Measurements from ENCODE around the gene ARIH2. TPM values are rescaled to one million over a fixed set of nuclear protein-coding genes. Genes with fewer than 3 reads are reported as not detected.
"Not testable (repeated sequence)": the region's sequence is repeated elsewhere in the genome, so short reads cannot be mapped to it uniquely, and the experiment has no call there.

ARIH2 gene
- total and polyA plus RNA-seq, 2 experiments from 2014 or later, result 76.4 to 118 TPM

DNA sequence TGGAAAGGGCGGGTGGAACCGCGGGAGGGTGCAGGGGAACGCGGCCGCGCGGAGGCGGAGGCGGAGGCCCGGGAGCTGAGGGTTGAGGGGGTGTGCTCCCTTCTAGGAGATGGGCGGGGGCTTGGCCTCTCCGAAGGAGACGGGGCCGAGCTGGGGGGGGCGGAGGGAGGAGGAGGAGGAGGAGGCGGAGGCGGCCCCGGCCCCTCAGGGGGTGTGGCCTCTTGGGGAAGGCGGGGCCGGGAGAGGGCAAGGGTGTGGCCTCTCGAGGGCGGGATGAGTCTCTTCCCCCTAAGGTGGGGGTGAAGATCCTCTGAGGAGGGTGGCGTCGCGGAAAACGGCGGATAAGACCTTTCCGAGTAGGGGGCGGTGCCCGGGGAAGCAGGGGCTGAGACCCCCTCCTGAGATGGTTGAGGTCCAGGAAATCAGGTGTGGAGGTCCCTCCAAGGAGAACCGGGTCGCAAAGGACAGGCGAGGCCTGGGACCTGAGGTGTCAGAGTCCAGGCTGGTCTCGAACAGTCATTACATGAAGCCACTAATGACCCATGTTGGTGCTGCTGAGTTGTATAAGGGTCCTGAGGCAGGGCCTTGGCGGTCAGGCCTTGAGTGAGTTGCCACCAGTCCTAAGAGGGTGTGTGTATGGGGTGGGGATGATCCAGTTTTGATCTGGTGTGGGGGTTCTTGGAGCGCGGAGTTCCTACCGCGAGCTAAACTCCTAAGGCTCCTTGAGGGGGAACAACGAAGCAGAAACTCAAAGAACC lies 89.3 kb downstream of the ARIH2 start:
- Histone ChIP-seq H3K79me2 (replicated peaks; ENCODE audit: insufficient read depth) (peaks cover 54% of the 10 kb centered on the region), H3K4me1 (ENCODE audit: insufficient read depth) (peaks cover 9% of the 10 kb centered on the region), H3K4me2 (peak overlapping the region; percentile 95), H3K27me3 (ENCODE audit: insufficient read depth) (no peaks in the 10 kb centered on the region), H3K9me2 (ENCODE audit: insufficient read depth) (no peaks in the 10 kb centered on the region), H3K27ac (ENCODE audit: low read depth) (peak overlapping the region; percentile 100), H3F3A (replicated peaks; ENCODE audit: low read depth) (0 out of 2 replicates have a peak, but pooled peaks cover 5% of the 10 kb centered on the region), H3K4me3 (peak overlapping the region; percentile 99), H4K20me1 (replicated peaks; ENCODE audit: insufficient read depth) (peaks cover 34% of the 10 kb centered on the region), H3K36me3 (ENCODE audit: insufficient read depth) (peaks cover 8% of the 10 kb centered on the region; the same call in 1 of the 2 replicates), H2AFZ (peak overlapping the region; percentile 88; the same call in 1 of the 2 replicates)
- Mint-ChIP-seq H3K27ac (peak overlapping the region; percentile 100), H3K36me3 (ENCODE audit: low read depth) (peaks cover 25% of the 10 kb centered on the region), H3K4me3 (peak overlapping the region; percentile 98), H3K27me3 (ENCODE audit: insufficient read depth, low read depth, poor library complexity) (peaks cover 12% of the 10 kb centered on the region), H3K4me1 (peaks cover 15% of the 10 kb centered on the region), H3K9me3 (peaks cover 3% of the 10 kb centered on the region; the same call in 2 of the 3 replicates)
- peak; percentile 66 for ATAC-seq
- TF ChIP-seq POLR2AphosphoS5 (IDR thresholded peaks at IDR 0.05; ENCODE audit: low read depth), result peak; percentile 59; the same call in 1 of the 2 replicates
- TF ChIP-seq, protein P1, sequence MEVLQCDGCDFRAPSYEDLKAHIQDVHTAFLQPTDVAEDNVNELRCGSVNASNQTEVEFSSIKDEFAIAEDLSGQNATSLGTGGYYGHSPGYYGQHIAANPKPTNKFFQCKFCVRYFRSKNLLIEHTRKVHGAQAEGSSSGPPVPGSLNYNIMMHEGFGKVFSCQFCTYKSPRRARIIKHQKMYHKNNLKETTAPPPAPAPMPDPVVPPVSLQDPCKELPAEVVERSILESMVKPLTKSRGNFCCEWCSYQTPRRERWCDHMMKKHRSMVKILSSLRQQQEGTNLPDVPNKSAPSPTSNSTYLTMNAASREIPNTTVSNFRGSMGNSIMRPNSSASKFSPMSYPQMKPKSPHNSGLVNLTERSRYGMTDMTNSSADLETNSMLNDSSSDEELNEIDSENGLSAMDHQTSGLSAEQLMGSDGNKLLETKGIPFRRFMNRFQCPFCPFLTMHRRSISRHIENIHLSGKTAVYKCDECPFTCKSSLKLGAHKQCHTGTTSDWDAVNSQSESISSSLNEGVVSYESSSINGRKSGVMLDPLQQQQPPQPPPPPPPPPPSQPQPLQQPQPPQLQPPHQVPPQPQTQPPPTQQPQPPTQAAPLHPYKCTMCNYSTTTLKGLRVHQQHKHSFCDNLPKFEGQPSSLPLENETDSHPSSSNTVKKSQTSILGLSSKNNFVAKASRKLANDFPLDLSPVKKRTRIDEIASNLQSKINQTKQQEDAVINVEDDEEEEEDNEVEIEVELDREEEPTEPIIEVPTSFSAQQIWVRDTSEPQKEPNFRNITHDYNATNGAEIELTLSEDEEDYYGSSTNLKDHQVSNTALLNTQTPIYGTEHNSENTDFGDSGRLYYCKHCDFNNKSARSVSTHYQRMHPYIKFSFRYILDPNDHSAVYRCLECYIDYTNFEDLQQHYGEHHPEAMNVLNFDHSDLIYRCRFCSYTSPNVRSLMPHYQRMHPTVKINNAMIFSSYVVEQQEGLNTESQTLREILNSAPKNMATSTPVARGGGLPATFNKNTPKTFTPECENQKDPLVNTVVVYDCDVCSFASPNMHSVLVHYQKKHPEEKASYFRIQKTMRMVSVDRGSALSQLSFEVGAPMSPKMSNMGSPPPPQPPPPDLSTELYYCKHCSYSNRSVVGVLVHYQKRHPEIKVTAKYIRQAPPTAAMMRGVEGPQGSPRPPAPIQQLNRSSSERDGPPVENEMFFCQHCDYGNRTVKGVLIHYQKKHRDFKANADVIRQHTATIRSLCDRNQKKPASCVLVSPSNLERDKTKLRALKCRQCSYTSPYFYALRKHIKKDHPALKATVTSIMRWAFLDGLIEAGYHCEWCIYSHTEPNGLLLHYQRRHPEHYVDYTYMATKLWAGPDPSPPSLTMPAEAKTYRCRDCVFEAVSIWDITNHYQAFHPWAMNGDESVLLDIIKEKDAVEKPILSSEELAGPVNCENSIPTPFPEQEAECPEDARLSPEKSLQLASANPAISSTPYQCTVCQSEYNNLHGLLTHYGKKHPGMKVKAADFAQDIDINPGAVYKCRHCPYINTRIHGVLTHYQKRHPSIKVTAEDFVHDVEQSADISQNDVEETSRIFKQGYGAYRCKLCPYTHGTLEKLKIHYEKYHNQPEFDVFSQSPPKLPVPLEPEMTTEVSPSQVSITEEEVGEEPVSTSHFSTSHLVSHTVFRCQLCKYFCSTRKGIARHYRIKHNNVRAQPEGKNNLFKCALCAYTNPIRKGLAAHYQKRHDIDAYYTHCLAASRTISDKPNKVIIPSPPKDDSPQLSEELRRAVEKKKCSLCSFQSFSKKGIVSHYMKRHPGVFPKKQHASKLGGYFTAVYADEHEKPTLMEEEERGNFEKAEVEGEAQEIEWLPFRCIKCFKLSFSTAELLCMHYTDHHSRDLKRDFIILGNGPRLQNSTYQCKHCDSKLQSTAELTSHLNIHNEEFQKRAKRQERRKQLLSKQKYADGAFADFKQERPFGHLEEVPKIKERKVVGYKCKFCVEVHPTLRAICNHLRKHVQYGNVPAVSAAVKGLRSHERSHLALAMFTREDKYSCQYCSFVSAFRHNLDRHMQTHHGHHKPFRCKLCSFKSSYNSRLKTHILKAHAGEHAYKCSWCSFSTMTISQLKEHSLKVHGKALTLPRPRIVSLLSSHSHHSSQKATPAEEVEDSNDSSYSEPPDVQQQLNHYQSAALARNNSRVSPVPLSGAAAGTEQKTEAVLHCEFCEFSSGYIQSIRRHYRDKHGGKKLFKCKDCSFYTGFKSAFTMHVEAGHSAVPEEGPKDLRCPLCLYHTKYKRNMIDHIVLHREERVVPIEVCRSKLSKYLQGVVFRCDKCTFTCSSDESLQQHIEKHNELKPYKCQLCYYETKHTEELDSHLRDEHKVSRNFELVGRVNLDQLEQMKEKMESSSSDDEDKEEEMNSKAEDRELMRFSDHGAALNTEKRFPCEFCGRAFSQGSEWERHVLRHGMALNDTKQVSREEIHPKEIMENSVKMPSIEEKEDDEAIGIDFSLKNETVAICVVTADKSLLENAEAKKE (CRISPR knock-in tag; IDR thresholded peaks at IDR 0.05), result no peak
- peak; percentile 96 for DNase-seq (ENCODE audit: low spot score)

DNA sequence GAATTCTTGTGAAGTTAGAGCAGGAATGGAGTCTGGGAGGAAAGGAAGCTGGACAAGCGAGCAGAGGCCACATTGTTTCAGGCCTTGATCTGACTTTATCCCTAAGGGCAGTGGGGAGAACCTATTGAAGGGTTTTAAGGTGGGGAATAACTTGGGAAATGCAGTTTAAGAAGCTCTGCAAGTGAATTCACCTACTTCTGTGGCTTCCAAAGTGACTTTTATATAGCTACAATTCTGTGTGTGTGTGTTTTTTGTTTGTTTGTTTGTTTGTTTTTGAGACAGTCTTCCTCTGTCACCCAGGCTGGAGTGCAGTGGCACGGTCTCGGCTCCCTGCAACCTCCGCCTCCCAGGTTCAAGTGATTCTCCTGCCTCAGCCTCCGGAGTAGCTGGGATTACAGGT lies 90.0 kb downstream of the ARIH2 start:
- H3F3A ChIP-seq (replicated peaks; ENCODE audit: low read depth); H3K4me1 ChIP-seq (ENCODE audit: insufficient read depth); ATAC-seq; H3K27me3 ChIP-seq (ENCODE audit: insufficient read depth); H2AFZ ChIP-seq; H3K36me3 ChIP-seq (ENCODE audit: insufficient read depth); H3K9me3 Mint-ChIP-seq; DNase-seq (ENCODE audit: low spot score); H3K9me2 ChIP-seq (ENCODE audit: insufficient read depth): not testable (repeated sequence)
- peak overlapping the region; percentile 79; the same call in 1 of the 2 replicates for H3K27ac Mint-ChIP-seq
- H3K36me3 Mint-ChIP-seq (ENCODE audit: low read depth), result peaks cover 32% of the 10 kb centered on the region
- Histone ChIP-seq H3K79me2 (replicated peaks; ENCODE audit: insufficient read depth) (peaks cover 55% of the 10 kb centered on the region), H4K20me1 (replicated peaks; ENCODE audit: insufficient read depth) (peaks cover 34% of the 10 kb centered on the region), H3K4me2 (peak overlapping the region; percentile 95), H3K4me3 (peak overlapping the region; percentile 99), H3K27ac (ENCODE audit: low read depth) (peak overlapping the region; percentile 69; the same call in 1 of the 2 replicates)
- H3K4me1 Mint-ChIP-seq, result peaks cover 15% of the 10 kb centered on the region
- H3K27me3 Mint-ChIP-seq (ENCODE audit: insufficient read depth, low read depth, poor library complexity), result peaks cover 16% of the 10 kb centered on the region
- H3K4me3 Mint-ChIP-seq, result peak overlapping the region; percentile 98
